ENCODE measurements around the gene C15orf39.
"Not testable (repeated sequence)": the region's sequence is repeated elsewhere in the genome, so short reads cannot be mapped to it uniquely, and the experiment has no call there.

The C15orf39 gene

DNA sequence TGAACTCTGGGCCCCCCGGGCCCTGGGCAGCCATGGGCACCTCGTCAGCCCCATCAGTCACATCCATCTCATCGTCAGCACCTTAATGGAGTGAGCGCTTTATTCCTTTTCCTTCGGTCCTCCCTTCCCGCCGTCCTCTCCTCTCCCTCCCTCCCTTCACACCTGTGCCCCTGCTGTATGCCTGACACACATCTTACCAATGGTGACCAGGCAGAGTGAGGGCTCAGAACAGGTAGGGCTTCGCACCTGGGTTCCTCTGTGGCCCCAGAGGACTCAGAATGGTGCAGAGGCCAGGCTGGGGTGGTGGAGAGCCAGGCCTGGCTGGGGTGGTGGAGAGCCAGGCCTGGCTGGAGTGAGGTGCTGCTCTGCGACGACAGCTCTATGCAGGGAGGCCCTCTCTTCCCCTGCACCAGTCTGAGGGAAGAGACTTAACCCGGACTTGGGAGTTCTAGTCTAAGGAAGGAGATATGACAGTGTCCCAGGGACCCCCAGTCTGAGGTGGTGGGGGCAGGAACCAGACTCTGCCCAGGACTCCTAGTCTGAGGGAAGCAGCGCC lies 11.6 kb downstream of the C15orf39 start:
- DNase-seq = no peak

DNA sequence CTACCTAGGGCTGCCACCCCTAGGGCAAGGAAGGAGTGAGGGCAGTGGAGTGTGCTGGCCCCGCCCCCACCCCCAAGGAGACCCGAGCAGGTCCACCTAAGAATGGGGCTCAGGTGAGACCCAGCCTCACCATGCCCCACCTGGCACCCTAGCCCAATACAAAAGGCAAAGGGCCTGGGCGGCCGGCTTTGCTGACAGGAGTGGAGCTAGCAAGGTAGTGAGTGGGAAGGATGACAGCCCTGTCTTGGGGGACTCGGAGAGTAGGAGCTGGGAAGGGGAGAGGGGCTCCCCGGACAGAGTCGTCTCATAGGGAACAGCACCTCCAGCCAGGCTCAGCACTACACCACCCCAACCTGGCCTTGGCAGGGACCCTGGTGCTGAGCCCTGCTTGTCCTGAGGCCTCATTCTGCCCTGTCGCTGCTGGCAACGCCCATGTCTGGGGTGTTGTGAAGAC lies 12.1 kb downstream of the C15orf39 start:
- DNase-seq = no peak

DNA sequence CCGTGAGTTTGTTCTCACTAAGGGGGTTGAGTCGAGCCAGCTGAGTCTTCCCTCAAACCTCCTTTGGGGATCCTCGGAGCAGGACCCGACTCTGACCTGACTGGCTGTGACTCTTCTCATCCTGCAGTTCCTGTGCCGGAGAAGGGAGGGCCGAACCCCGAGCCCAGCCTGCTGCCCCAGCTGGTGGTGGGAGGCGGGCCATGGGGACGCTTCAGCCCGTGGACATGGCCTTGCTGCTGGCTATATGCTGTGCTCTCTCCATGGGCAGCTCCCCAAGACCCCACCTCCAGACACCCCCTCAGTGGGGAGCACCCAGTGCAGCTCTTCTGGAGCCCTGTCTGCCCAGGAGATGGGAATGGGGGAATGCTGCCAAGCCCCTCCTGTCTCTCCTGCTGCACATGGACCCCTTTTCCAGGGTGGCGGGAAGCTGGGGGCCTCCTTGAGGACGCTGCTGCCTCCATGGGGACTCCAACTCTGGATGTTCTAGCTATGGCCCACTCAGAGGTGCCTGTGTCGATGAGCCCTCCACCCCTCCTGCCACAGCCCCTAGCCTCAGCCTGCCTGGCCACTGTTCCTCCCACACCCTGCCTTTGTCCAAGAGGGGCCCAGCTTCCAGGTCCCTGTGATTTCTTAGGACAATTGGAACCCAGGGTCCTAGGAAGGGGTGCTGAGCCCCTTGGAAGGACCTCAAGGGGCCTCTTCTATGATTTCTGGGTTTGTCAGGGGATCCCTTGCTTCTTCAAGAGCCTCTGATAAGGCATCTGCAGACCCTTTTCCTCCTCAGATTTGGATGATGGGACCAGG lies 12.8 kb downstream of the C15orf39 start:
- DNase-seq = no peak

DNA sequence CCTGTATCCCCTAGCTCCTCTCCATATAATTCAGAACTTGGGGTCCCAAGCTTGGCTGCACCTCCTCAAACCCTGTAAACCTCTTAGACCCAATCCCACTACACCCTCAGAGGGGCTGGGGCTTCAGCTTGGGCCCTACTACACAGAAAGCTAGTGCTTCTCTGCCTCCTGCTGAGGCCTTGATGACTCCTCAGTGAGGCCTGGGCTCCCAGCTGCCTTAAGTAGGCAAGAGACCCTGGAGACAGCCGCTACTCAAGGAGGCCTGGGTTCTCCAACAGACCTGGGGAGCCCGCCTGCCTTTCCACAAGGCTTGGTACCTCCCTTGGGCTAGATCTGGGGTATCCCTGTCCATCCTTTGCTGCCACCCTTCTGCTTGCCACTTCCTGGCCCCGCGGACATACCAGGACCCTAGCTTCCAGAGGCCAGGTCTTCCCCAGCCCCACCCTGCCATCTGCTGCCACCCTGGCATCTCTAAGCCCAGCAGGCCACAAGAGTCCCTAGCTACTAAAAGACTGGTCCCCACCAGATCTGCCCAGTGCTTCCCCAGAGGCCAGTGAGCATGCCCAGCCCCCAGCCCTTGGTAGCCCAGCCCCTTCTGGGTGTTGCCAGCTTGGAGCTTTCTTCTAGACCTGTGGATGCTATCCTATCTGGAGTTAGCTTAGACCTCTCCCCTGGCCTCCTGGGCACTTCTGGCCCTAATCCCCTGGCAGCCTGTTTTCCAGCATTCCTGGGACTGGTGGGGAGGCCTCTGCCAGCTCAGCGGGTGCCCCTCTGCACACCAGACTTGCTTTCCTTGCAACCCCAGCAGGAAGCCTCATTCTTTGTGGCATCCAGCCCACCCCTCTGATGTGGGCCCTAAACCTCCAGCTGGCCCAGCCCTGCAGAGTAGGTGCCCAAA lies 13.7 kb downstream of the C15orf39 start:
- no peak for DNase-seq

DNA sequence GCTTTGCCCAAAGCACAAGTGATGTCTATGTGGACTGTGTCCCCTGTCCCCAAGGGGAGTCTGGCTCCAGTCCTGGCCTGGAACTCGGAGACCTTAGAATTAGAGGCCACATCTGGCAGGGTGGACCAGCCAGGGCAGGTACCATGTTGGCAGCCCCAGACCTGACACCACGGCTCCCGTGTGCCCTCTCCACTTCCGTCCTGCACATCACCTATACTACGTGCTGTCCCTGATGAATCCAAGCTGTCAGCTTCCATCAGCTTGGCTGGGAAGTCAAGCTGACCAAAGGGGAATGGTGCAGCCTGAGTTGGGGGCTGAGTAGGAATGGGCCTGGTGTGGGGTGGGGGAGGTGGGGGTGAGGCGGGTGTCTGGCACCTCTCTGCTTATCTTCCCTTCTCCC lies 15.3 kb downstream of the C15orf39 start:
- DNase-seq = no peak

DNA sequence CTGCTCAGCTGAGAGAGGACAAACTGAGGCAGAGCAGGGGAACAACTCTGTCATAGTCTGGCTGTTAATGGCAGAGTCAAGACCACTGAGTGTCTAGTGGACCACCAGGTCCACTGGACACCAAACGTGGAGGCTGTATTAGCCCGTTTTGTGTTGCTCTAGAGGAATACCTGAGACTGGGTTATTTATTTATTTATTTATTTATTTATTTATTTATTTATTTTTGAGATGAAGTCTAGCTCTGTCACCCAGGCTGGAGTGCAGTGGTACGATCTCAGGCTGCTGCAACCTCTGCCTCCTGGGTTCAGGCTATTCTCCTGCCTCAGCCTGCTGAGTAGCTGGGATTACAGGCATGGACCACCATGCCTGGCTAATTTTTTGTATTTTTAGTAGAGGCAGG lies 15.9 kb downstream of the C15orf39 start:
- DNase-seq = not testable (repeated sequence)

DNA sequence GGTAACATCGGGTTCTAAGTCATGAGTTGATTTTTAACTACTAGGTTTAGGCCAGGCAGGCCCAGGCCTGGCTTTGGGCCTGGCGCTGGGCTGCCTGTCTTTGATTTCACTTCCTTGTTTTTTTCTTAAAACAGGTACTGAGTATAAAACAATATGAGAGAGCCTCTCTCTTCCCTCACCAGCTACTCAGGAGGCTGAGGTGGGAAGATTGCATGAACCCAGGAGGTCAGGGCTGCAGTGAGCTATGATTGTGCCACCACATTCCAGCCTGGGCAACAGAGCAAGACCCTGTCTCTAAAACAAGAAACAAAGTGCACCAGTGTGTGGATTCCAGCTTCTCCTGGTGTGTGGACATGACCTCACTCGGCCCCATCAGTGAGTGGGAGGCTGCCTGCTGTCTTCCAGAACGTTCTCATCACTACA lies 17.8 kb downstream of the C15orf39 start:
- not testable (repeated sequence) for DNase-seq

DNA sequence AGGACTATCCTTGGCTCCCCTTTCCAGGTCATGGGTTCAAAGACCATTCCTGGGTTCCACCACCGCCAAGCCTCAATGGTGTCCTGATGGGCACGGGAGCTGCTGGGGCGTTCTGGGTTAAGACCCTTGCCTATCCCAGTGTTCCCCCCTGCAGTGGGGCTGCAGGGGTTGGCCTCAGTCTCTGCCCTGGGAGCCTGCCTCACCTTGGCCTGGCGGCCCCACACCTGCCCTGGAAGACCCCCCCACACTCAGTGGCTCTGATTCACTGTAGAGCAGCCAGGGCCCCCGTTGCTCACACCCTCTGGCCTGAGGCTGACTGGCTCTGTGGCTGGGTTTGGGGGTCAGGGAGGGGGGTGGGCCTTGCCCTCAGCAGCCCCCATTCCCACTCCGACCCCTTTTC lies 22.0 kb downstream of the C15orf39 start:
- no peak for DNase-seq

DNA sequence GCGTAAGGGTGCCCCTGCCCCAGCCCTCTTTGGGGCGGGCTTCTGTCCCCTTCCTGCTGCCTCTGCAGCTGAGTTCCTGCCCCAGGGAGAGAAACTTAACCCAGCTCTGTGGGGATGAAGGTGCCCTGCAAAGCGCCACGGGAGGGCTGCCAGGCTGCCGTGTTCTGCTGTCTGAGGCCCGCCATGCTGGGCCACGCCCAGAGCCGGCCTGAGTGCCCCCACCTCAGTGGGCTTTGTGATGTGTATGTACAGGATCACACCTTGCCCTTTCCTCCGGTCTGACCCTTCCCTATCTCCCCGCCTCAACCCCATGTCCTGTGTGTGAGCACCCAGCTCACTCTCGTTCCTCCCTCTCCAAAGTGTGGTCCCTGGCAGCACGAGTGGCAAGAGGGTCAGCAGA lies 22.6 kb downstream of the C15orf39 start:
- DNase-seq = no peak

DNA sequence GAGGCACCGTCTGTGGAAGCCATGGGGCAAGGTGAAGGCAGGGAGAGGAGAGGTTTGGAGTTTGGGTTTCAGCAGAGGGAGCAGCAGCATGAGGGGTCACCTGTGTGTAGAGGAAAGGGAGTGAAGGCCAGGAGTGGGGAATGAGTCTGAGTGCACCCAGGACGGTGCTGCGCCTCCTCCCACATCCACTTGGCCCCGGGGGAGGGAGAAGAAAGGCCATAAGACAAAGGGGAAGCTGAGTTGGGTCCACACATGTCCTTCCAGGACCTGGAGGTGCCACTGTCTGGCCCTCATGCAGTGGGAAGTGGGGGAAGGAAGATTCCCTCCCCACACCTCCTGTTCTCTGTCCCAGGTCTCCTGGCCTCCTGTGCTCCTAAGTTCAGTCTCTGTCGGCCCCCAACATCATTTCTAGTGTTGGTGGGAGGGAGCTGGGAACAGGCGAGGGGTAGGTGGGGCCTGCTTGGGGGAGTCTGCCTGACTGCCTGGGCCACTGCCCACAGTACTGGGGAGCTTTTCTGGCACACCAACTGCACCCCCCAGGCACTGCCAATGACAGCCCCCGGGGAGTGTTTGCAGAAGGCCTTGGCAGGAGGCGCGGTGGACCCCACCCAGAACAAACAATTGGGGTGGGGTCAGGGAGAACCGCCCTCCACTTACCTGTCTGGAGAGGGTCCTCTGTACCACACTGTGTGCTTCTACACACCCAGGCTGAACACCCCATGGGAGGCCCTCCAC lies 23.6 kb downstream of the C15orf39 start:
- not testable (repeated sequence) for DNase-seq

DNA sequence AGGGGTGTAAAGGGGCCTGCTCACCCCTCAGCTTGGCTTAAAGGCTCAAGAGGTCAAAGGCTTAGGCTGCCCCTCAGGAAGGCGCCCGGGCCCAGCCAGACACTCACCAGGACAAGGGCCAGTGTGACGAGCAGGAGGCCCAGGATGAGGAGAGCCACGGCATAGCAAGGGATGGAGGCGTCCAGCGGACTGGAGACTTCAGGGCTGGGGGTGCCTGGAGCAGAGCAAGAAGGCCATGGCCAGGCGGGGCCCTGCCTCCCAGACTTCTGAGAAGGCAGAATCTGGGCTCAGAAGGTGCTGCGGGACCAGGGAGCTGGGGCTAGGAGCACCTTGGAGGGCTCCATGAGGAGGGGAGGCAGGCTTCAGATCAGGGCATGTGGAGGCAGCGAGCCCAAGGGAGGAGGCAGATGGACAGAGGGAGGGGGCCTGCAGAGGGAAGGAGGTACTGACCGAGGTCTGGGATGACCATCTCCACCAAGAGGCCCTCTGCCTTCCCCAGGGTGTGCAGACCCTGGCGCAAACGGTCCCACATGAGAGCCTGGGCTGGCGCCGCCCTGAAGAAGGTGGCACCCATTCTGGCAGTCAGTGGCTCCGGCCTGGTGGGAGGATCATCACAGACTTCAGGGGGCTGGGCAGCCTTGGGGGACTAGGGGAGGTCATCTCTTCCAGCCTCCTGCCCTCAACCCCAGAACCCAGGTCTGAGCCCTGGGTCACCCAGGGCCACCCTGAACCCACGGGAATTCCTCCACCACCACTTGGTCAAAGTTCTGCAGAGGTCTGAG lies 24.5 kb downstream of the C15orf39 start:
- DNase-seq = no peak

DNA sequence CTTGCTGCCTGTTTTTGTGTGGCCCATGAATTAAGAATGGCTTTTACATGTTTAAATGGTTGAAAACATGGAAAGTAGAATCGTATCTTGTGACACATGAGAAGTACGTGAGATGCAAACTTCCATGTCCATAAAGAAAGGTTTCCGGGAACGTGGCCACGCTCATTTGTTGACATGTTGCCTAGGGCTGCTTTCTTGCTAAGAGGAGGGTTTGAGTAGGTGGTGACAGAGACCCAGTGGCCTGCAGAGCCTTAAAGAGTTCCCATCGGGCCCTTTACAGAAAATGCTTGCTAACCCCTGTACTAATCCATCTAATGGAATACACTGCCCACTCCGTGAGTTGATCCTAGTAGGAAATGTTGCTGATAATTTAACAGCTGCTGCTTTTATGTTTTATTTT lies 25.4 kb downstream of the C15orf39 start:
- DNase-seq = not testable (repeated sequence)

DNA sequence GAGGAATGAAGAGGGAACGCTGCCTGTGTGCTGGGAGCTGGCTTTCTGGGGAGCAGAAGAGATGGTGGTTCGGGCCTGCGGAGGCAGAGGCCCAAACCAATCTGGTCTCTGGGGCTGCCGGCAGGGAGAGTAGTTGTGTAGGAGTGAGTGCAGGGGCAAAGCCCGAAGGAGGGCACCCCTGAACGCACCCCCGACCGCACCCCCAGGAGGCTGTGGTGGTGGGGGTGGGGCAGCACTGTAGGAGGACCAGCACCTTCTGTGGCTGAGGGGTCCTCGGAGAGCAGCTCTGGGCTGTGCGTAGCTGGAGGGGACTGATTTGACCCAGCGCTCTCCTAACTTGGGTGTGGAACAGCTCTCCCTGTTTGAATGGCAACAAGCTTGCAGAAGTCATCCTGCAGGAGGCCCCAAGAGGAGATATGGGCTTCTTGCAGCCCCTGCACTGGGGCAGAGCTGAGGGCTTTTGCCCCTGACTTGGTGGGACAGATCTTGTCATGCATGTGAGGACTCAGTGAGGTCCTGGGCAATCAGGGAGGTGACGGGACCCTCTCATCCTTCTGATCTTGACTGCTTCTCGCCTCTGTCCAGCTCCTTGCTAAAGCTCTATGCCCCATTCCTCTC lies 26.1 kb downstream of the C15orf39 start:
- no peak for DNase-seq

DNA sequence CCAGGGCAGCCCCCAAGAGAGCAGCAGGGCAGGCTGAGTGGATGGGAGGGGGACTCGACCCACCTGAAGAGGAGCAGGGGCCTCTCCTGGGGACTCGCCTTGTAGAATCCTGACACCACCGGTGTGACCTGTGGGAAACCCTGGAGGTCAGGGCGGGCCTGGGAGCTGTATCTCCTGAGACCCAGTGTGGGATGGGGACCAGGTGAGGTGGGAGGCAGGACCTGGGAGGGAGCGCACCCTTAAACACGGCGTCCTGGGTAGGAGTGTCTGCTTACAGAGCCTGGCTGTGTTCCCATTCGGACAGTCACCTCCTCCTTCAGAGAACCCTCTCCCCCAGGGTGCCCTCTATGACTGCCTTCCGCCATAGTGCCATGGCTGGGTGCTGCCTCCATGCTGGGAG lies 27.1 kb downstream of the C15orf39 start:
- no peak for DNase-seq

DNA sequence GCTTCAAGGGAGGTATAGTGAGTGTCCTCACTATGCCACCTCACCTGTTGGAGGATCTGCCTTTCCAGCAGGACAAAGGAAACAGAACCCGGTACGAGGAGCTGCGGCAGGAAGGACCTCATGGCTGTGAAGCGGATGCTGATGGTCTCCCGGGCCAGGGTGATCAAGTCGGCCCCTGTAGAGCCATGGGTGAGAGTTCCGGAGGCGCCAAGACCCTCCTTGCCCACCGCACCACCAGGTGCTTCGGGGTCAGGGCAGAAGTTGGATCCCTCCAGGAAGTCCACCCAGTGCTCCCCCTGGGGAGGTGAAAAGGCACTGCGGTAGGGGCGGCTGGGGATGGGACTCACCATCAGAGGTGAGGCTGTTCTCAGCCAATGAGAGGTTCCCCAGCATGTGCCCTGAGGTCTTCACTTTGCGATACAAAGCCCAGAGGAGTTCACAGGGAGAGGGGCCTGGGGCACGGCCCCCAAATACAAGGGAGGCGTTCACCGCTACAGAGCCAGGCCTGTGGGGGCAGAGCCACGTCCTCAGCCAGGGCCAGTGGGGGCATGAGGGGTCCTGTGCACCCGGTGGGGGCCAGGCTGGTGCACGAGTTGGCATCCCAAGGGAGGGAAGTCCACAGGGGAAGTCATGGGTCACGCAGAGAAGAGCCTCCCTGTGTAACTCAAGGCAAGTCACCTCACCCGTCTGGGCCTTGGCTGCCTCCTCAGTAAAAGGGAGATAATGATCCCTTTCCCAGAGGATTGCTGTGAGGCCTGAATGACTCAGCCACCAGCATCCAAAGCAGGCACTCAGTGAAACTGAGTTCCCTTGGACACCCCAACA lies 27.7 kb downstream of the C15orf39 start:
- DNase-seq = no peak

DNA sequence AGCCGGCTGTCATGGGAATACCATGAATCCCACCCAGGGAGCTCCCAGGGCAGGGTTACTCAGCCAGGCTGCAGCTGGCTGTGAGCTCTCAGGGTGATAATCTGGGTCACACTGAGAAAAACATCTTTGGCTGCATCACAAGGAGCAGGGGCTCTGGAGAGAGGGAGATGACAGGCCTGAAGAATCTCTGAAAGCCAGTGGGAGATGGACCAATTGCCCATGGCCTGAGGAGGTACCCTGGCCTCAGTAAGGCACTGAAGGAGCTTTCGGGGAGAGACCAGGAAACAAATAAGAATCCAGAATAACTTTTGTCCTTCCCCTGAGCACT lies 28.3 kb downstream of the C15orf39 start:
- no peak for DNase-seq

DNA sequence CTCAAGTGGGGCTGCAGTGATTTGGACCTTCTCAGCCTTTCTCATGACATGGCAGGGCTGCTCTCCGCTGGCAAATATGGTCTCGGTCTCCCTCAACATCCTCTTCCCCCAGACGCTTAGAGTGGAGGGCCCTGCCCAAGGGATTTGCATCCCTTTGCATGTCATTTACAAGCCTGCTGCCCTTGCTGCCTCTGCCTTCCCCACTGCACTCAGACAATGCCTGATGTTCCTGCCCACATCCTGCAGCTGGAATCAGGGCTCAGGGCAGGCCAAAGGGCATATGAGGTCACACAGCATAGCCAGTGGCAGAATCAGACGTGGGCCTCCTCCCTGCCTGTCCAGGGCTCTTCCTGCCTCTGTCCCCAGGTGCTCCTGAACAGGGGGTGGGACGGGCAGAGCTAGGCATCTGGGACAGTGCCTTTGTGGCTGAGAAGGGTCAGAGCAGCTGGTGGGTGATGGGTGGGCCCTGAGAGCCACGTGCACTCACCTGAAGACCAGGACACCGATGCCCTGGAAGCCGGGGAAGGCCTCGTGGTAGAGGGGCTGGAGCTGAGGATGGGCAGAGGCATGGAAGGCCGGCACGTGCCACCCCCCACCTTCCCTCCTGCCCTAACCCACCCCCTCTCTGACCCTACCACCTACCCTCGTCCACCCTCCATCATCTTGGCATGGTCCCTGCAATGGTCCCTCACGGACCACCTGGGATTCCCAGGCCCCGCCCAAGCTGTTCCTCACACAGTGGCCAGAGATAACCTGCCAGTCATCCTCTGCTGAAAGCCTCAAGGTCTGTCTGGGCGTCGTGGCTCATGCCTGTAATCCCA lies 29.1 kb downstream of the C15orf39 start:
- DNase-seq = no peak

DNA sequence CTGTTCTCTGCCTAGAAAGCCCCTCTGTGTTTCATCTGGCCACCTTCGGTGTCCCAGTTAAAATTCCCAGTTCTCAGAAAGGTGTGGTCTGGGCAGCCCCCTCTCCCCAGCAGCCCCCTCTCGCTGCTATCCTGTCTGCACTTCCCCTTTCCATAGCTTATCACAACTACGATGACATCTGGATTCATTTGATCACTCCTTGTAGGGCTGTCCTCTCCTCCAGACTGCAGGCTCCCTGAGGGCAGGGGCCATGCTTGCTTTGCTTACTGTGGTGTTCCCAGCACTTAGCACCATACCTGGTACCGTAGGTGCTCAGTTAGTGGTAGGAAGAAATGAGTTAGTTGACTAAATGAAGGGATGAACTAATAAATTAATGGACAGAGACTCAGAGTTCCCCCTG lies 30.2 kb downstream of the C15orf39 start:
- DNase-seq = no peak

DNA sequence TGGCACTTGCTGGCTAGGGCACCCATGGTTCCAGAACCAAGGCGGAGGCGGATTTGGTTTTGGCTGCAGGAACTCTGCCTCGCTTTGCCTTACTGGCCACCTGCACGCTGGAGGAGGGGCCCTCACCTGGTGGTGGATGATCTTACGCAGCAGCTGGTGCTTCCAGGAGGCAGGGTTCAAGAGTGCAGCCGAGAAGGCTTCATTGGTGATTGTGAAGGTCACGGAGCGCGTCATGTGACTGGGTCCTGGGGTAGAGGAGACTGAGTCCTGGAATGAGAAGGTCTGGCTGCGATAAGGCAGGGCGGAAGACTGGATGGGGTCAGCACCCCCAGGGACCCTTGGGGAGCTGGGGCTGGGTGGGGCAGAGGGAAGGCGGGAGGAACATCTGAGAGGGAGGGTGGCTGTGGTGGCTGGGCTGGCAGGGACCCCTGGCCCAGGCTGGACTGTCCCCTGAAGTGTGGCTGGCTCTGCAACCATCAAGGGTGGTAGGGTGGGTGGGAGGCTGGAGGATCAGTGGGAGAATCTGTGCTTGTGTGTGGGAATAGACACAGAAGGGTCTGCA lies 30.7 kb downstream of the C15orf39 start:
- no peak for DNase-seq

Data from activated CD4-positive, alpha-beta T cell treated with anti-CD3 and anti-CD28 coated beads, Interleukin-2, amount 50 U/mL, for 4 hours (primary cell).